HepG2 (cell line): ENCODE measurements around the gene MAPKAPK3. TPM values are rescaled to one million over a fixed set of nuclear protein-coding genes. Genes with fewer than 3 reads are reported as not detected.

Experiments
- ADNP ChIP-seq: sonication (generic); formaldehyde crosslinking; IDR thresholded peaks from 2 replicates; pipeline ENCODE4 v1.4.0; 2020; ENCODE audit warnings: missing genetic modification reagents
- GLI4 ChIP-seq: sonication (generic); formaldehyde crosslinking; IDR thresholded peaks from 2 replicates; pipeline ENCODE4 v1.5.1; 2020; ENCODE audit warnings: missing genetic modification reagents, mild to moderate bottlenecking, moderate library complexity, borderline replicate concordance
- KDM1A ChIP-seq: IDR thresholded peaks from 2 replicates; pipeline ENCODE4 v1.6.1; 2016; ENCODE audit warnings: missing compliant biosample characterization
- NCOR1 ChIP-seq: fragments of 200-600 bp; sonication (generic); IDR thresholded peaks from 2 replicates; pipeline ENCODE4 v1.7.0; 2017; ENCODE audit warnings: antibody characterized with exemption, low read length, borderline replicate concordance
- PITX1 ChIP-seq: sonication (generic); formaldehyde crosslinking; IDR thresholded peaks from 2 replicates; pipeline ENCODE4 v1.5.1; 2020; ENCODE audit warnings: mild to moderate bottlenecking, missing genetic modification reagents
- RBM39 ChIP-seq: fragments of 200-400 bp; formaldehyde crosslinking; IDR thresholded peaks from one replicate; pipeline ENCODE4 v1.6.1; 2018; ENCODE audit warnings: antibody characterized with exemption, mild to moderate bottlenecking, low read depth, low read length; ENCODE audit not compliant: poor library complexity, severe bottlenecking
- SAFB2 ChIP-seq: sonication (generic); formaldehyde crosslinking; IDR thresholded peaks from 2 replicates; pipeline ENCODE4 v1.5.1; 2020; ENCODE audit warnings: missing genetic modification reagents, low read depth, mild to moderate bottlenecking, borderline replicate concordance
- SETDB1 ChIP-seq: sonication (generic); formaldehyde crosslinking; IDR thresholded peaks from 2 replicates; pipeline ENCODE4 v1.5.1; 2020; ENCODE audit warnings: missing genetic modification reagents, mild to moderate bottlenecking, borderline replicate concordance
- TBL1XR1 ChIP-seq: fragments of 150-350 bp; IDR thresholded peaks from 2 replicates; pipeline ENCODE4 v1.6.1; 2014; ENCODE audit warnings: borderline replicate concordance, low read length; ENCODE audit not compliant: partially characterized antibody
- TOE1 ChIP-seq: sonication (generic); formaldehyde crosslinking; IDR thresholded peaks from 2 replicates; pipeline ENCODE4 v1.4.0; 2020; ENCODE audit warnings: mild to moderate bottlenecking, missing genetic modification reagents
- U2AF1 ChIP-seq: fragments of 200-400 bp; formaldehyde crosslinking; optimal IDR thresholded peaks from 2 replicates; pipeline ENCODE3; 2017; ENCODE audit warnings: mild to moderate bottlenecking, low read depth, low read length
- ZBTB3 ChIP-seq: sonication (generic); formaldehyde crosslinking; IDR thresholded peaks from 2 replicates; pipeline ENCODE4 v1.4.0; 2020; ENCODE audit warnings: low read depth, mild to moderate bottlenecking, moderate library complexity, missing genetic modification reagents, borderline replicate concordance
- ZNF329 ChIP-seq: sonication (generic); formaldehyde crosslinking; IDR thresholded peaks from 2 replicates; pipeline ENCODE4 v1.9.0; 2021; ENCODE audit warnings: low read depth, mild to moderate bottlenecking, missing genetic modification reagents
- ZNF430 ChIP-seq: sonication (generic); formaldehyde crosslinking; IDR thresholded peaks from 2 replicates; pipeline ENCODE4 v1.9.0; 2021; ENCODE audit warnings: mild to moderate bottlenecking, missing genetic modification reagents
- ZSCAN31 ChIP-seq: sonication (generic); formaldehyde crosslinking; IDR thresholded peaks from 2 replicates; pipeline ENCODE4 v1.5.0; 2020; ENCODE audit warnings: low read depth, mild to moderate bottlenecking, missing genetic modification reagents
- polyA plus RNA-seq, 8 experiments: library from polyadenylated mRNA; depleted of rRNA in 3 of 8; stranded (reverse) in 7 of 8; unstranded in 1 of 8; fragments of >200 nt; fragmentation: Illumina TruSeq in 4 of 8; extraction: Trizol in 4 of 8; gene quantifications; 2 replicates each; pipeline versions ENCODE4 v1.2.1 to v1.2.3, GENCODE V29; 2011 to 2016; ENCODE audit warnings: low read depth in 4 of 8, missing spikeins in 1 of 8, mixed read lengths in 1 of 8; ENCODE audit not compliant: insufficient read depth in 1 of 8
- total RNA-seq, 5 experiments: library from RNA; depleted of rRNA; stranded (reverse); fragments of >200 nt; fragmentation: Illumina TruSeq; extraction: Trizol; gene quantifications; 2 replicates each; pipeline ENCODE4 v1.2.3, GENCODE V29; 2016; ENCODE audit warnings: low read depth in 1 of 5
- TF ChIP-seq, protein P1 (sequence below): sonication (generic); formaldehyde crosslinking; IDR thresholded peaks from 2 replicates; pipeline ENCODE4 v1.4.0; 2020; ENCODE audit warnings: missing genetic modification reagents
- TF ChIP-seq, protein P2 (sequence below): sonication (generic); formaldehyde crosslinking; IDR thresholded peaks from 2 replicates; pipeline ENCODE4 v1.4.0; 2020; ENCODE audit warnings: missing genetic modification reagents
- TF ChIP-seq, protein P3 (sequence below): sonication (generic); formaldehyde crosslinking; IDR thresholded peaks from 2 replicates; pipeline ENCODE4 v1.8.1; 2023; ENCODE audit warnings: mild to moderate bottlenecking, missing genetic modification reagents
- TF ChIP-seq, protein P4 (sequence below): sonication (generic); formaldehyde crosslinking; IDR thresholded peaks from 2 replicates; pipeline ENCODE4 v1.5.0; 2020; ENCODE audit warnings: missing genetic modification reagents

MAPKAPK3 gene
- total and polyA plus RNA-seq, 2 of the 13 experiments (the other 11 are each of a cell fraction or from before 2014, with no cell fraction given) = 39.9 to 41.2 TPM

DNA sequence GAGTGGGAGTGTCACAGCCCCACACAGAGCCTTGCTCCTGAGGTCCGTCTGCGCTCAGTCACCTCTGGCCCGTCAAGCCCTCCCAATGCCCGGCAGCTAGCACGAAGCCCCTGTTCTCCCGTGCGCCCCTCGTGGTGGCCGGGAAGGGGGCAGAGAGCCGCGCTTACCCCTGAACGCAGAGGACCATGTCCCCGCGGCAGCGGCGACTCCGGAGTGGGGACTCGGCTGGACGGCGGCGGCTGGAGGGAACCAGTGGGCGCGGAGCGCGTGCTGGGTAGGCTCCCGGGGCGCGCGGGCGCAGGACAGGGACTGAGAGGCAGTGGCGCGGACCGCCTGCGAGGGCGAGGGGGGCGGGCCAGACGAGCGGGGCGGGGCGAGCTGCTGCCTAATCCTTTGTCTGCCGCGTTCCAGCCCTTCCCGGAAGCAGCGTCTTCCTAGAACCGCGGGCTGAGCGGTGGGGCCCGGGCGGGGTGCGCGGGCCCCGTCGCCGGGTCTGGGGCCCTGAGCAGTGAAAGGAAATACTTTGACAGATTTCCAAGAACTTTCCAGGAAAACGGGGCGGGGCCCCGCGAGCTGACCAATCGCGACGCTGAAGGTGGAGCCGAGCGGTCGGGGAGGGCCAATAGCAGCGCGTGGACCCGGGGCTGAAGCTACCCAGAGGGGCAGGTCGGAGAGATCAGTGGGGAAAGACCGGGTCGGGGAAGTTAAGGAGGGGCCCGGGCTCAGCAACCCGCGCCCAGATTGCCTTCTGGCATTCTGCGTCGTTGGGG is 5.3 kb upstream of the MAPKAPK3 start, which contains the start of gene CISH (continued):
- TF ChIP-seq ADNP (no peak), SETDB1 (CRISPR knock-in tag) (no peak), ZNF430 (CRISPR knock-in tag) (peak; percentile 87; the same call in 1 of the 2 replicates), NCOR1 (peak; percentile 96), TOE1 (CRISPR knock-in tag) (no peak; the same call in 1 of the 2 replicates), KDM1A (CRISPR knock-in tag) (no peak), ZNF329 (CRISPR knock-in tag) (peak; percentile 19; the same call in 1 of the 2 replicates), SAFB2 (CRISPR knock-in tag) (peak; percentile 95), PITX1 (CRISPR knock-in tag) (peak; percentile 66; the same call in 1 of the 2 replicates), U2AF1 (no peak), RBM39 (no peak), ZSCAN31 (CRISPR knock-in tag) (peak; percentile 82), ZBTB3 (CRISPR knock-in tag) (peak; percentile 66; the same call in 1 of the 2 replicates), GLI4 (peak; percentile 84; the same call in 1 of the 2 replicates), TBL1XR1 (peak; percentile 61)
- TF ChIP-seq, protein P1, sequence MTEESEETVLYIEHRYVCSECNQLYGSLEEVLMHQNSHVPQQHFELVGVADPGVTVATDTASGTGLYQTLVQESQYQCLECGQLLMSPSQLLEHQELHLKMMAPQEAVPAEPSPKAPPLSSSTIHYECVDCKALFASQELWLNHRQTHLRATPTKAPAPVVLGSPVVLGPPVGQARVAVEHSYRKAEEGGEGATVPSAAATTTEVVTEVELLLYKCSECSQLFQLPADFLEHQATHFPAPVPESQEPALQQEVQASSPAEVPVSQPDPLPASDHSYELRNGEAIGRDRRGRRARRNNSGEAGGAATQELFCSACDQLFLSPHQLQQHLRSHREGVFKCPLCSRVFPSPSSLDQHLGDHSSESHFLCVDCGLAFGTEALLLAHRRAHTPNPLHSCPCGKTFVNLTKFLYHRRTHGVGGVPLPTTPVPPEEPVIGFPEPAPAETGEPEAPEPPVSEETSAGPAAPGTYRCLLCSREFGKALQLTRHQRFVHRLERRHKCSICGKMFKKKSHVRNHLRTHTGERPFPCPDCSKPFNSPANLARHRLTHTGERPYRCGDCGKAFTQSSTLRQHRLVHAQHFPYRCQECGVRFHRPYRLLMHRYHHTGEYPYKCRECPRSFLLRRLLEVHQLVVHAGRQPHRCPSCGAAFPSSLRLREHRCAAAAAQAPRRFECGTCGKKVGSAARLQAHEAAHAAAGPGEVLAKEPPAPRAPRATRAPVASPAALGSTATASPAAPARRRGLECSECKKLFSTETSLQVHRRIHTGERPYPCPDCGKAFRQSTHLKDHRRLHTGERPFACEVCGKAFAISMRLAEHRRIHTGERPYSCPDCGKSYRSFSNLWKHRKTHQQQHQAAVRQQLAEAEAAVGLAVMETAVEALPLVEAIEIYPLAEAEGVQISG (CRISPR knock-in tag) = peak; percentile 72
- TF ChIP-seq, protein P2, sequence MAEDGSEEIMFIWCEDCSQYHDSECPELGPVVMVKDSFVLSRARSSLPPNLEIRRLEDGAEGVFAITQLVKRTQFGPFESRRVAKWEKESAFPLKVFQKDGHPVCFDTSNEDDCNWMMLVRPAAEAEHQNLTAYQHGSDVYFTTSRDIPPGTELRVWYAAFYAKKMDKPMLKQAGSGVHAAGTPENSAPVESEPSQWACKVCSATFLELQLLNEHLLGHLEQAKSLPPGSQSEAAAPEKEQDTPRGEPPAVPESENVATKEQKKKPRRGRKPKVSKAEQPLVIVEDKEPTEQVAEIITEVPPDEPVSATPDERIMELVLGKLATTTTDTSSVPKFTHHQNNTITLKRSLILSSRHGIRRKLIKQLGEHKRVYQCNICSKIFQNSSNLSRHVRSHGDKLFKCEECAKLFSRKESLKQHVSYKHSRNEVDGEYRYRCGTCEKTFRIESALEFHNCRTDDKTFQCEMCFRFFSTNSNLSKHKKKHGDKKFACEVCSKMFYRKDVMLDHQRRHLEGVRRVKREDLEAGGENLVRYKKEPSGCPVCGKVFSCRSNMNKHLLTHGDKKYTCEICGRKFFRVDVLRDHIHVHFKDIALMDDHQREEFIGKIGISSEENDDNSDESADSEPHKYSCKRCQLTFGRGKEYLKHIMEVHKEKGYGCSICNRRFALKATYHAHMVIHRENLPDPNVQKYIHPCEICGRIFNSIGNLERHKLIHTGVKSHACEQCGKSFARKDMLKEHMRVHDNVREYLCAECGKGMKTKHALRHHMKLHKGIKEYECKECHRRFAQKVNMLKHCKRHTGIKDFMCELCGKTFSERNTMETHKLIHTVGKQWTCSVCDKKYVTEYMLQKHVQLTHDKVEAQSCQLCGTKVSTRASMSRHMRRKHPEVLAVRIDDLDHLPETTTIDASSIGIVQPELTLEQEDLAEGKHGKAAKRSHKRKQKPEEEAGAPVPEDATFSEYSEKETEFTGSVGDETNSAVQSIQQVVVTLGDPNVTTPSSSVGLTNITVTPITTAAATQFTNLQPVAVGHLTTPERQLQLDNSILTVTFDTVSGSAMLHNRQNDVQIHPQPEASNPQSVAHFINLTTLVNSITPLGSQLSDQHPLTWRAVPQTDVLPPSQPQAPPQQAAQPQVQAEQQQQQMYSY = peak; percentile 57; the same call in 1 of the 2 replicates
- TF ChIP-seq, protein P3, sequence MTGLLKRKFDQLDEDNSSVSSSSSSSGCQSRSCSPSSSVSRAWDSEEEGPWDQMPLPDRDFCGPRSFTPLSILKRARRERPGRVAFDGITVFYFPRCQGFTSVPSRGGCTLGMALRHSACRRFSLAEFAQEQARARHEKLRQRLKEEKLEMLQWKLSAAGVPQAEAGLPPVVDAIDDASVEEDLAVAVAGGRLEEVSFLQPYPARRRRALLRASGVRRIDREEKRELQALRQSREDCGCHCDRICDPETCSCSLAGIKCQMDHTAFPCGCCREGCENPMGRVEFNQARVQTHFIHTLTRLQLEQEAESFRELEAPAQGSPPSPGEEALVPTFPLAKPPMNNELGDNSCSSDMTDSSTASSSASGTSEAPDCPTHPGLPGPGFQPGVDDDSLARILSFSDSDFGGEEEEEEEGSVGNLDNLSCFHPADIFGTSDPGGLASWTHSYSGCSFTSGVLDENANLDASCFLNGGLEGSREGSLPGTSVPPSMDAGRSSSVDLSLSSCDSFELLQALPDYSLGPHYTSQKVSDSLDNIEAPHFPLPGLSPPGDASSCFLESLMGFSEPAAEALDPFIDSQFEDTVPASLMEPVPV (CRISPR knock-in tag) = peak; percentile 95
- TF ChIP-seq, protein P4, sequence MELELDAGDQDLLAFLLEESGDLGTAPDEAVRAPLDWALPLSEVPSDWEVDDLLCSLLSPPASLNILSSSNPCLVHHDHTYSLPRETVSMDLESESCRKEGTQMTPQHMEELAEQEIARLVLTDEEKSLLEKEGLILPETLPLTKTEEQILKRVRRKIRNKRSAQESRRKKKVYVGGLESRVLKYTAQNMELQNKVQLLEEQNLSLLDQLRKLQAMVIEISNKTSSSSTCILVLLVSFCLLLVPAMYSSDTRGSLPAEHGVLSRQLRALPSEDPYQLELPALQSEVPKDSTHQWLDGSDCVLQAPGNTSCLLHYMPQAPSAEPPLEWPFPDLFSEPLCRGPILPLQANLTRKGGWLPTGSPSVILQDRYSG = peak; percentile 66; the same call in 1 of the 2 replicates
